HFFc6 (cell line): ENCODE data around the gene HOXA2. TPM values are rescaled to one million over a fixed set of nuclear protein-coding genes. Genes with fewer than 3 reads are reported as not detected.

Experiments
- DNase-seq: peaks from one replicate; pipeline ENCODE4 v3.0.0-alpha.2; 2018
- H3K27ac Mint-ChIP-seq: 2 replicates; pipeline ENCODE4 v1.8.0; 2020; ENCODE audit warnings: mild to moderate bottlenecking, mixed read lengths
- H3K27me3 Mint-ChIP-seq: 2 replicates; pipeline ENCODE4 v1.8.0; 2021; ENCODE audit warnings: mild to moderate bottlenecking, moderate library complexity, mixed read lengths; ENCODE audit not compliant: insufficient read depth
- H3K36me3 Mint-ChIP-seq: 2 replicates; pipeline ENCODE4 v1.8.0; 2021; ENCODE audit warnings: low read depth, mixed read lengths
- H3K4me1 Mint-ChIP-seq: 2 replicates; pipeline ENCODE4 v1.8.0; 2020; ENCODE audit warnings: low read depth, mixed read lengths
- H3K4me3 Mint-ChIP-seq: 2 replicates; pipeline ENCODE4 v1.8.0; 2020; ENCODE audit warnings: mild to moderate bottlenecking, moderate library complexity, mixed read lengths
- H3K9me3 Mint-ChIP-seq: 2 replicates; pipeline ENCODE4 v1.8.0; 2020; ENCODE audit warnings: mild to moderate bottlenecking, mixed read lengths
- total RNA-seq, 6 experiments: library from RNA; stranded (reverse); fragmentation: NEBNext Ultra II Directional; extraction: Animal tissue kit (Norgen Biotek cat#: 25700); gene quantifications; 2 replicates in 1 of 6; 3 replicates in 5 of 6; pipeline ENCODE4 v1.2.3, GENCODE V29; 2021
- TF ChIP-seq, protein P1 (sequence below): fragments of 200-600 bp; sonication (generic); IDR thresholded peaks from 2 replicates; pipeline ENCODE4 v1.5.0; 2021; ENCODE audit warnings: antibody characterized with exemption, mild to moderate bottlenecking

Gene HOXA2
- total RNA-seq, 6 experiments from 2014 or later = 0.10 to 0.17 (median 0.14) TPM; not detected in 3

DNA sequence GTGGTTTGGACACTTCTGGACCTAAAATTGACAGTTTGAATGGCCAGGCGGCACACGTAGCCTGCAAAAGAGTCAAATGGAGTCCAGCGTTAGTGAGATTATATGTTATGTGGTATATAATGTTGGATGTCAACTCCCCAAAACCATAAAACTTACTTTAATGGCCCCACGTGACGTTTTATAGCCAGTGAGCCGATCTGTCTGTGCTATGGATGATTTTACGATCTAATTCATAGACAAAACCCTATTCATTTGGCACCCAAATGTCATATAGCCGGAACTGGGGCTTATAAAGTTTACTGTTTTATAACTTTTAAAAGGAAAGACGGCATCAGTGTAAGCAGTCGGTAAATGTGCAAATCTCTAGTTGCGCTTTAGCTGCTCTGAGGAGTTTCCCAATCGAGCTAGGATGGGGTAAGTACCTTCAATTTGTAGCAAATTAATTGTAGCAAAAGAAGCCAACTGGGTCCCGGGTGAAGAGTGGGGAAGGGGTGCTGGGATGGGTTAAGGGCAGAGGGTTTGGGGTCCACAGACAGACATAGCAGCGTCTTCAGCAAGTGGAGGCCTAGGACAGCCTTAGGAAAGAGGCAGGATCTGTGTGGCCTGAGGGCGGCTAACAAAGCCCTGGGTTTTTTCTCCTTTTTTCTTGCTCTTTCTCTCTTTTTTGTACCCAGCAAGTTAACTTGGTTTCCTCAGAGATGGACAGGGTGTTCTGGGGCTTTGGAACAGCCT, 37.8 kb upstream of the HOXA2 start:
- no peak for DNase-seq
- H3K27ac Mint-ChIP-seq = no peak overlapping the region
- H3K9me3 Mint-ChIP-seq = no peaks in the 10 kb centered on the region
- TF ChIP-seq, protein P1, sequence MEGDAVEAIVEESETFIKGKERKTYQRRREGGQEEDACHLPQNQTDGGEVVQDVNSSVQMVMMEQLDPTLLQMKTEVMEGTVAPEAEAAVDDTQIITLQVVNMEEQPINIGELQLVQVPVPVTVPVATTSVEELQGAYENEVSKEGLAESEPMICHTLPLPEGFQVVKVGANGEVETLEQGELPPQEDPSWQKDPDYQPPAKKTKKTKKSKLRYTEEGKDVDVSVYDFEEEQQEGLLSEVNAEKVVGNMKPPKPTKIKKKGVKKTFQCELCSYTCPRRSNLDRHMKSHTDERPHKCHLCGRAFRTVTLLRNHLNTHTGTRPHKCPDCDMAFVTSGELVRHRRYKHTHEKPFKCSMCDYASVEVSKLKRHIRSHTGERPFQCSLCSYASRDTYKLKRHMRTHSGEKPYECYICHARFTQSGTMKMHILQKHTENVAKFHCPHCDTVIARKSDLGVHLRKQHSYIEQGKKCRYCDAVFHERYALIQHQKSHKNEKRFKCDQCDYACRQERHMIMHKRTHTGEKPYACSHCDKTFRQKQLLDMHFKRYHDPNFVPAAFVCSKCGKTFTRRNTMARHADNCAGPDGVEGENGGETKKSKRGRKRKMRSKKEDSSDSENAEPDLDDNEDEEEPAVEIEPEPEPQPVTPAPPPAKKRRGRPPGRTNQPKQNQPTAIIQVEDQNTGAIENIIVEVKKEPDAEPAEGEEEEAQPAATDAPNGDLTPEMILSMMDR = no peak
- H3K4me3 Mint-ChIP-seq = no peak overlapping the region
- H3K36me3 Mint-ChIP-seq = peaks cover 23% of the 10 kb centered on the region
- H3K27me3 Mint-ChIP-seq = peaks cover 3% of the 10 kb centered on the region; the same call in 1 of the 2 replicates
- H3K4me1 Mint-ChIP-seq = peaks cover 13% of the 10 kb centered on the region

DNA sequence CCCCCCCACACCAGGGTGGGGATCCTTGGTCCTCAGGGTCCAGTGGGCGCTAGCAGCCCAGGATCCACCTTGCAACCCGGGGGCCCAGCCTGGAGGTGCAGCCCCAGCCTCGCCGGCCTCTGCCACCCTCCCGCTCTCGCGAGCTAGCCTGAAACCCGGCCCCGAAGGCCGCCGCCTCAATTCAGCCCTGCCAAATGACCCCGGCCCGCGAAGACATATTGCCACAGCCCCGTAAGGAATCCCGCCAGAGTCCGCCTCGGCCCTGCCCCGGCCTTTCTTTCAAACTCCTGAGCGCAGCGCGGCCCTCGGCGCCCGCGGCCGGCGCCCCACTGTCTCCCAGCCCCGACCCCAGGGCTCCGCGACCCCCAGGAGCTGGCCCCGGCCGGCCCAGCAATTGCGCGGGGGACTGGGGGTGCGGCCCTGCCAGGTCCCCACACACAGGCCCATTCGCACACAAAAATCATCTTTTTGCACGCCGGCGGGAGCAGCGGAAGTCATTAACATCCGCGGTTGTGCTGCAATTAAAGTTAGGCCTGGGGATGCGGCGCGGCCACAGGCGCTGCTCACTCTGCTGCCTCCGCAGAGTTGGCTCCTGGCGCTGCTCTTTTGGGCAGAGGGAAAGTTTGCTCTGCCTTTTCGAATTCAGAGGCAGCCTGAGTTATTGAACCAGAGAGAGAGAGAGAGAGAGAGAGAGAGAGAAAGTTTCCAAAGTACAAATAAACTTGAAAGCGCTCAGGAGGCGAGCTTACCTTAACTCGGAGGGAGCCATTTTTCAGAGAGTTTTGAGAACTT, 37.0 kb upstream of the HOXA2 start:
- Mint-ChIP-seq H3K27me3 (peaks cover 3% of the 10 kb centered on the region; the same call in 1 of the 2 replicates), H3K36me3 (peaks cover 19% of the 10 kb centered on the region), H3K27ac (no peak overlapping the region), H3K4me3 (no peak overlapping the region), H3K9me3 (no peaks in the 10 kb centered on the region), H3K4me1 (peaks cover 20% of the 10 kb centered on the region)
- TF ChIP-seq, protein P1 = no peak
- no peak for DNase-seq

DNA sequence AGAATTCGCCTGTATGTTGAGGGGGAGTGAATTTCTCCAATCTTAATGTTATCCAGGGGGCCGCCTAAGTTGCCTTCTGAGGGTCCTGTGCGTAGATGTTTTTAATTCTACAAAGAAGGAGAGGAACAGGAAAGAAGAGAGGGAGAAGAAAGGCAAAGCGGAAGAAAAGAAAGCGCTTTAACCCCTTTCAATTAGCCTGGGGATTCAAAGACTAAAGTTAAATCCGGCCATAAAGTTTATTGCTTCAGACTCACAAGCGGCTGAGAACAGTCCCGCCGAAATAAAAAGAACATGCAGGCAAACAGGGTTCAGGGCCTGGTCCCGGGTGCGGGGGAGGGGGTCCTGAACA, 36.5 kb upstream of the HOXA2 start:
- Mint-ChIP-seq H3K27ac (no peak overlapping the region), H3K27me3 (peaks cover 3% of the 10 kb centered on the region; the same call in 1 of the 2 replicates), H3K4me1 (peaks cover 26% of the 10 kb centered on the region), H3K4me3 (no peak overlapping the region), H3K36me3 (peaks cover 19% of the 10 kb centered on the region), H3K9me3 (no peaks in the 10 kb centered on the region)
- TF ChIP-seq, protein P1 = no peak
- DNase-seq = no peak

DNA sequence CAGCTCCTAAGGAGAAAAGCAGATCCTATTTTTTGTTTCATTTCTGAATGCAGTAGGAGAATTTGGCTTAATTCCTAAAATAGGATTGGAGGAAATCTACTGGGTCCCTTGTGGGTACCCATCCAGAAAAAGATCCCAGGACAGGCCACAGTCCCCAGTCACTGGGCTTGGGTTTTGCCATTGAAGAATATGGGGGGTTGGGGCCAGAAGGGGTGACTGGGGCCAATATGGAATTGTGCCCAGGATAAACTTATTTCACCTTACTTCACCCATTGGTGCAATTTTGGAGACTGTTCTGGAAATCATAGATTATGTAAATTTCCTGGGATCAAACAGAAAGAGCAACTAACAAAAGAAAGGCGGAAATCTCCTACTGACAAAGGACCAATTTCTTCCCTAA, 36.0 kb upstream of the HOXA2 start:
- DNase-seq = no peak
- no peaks in the 10 kb centered on the region for H3K9me3 Mint-ChIP-seq
- no peak overlapping the region for H3K4me3 Mint-ChIP-seq
- H3K27ac Mint-ChIP-seq = no peak overlapping the region
- H3K4me1 Mint-ChIP-seq = peaks cover 30% of the 10 kb centered on the region
- H3K36me3 Mint-ChIP-seq = peaks cover 19% of the 10 kb centered on the region
- H3K27me3 Mint-ChIP-seq = peaks cover 3% of the 10 kb centered on the region; the same call in 1 of the 2 replicates
- TF ChIP-seq, protein P1 = no peak

DNA sequence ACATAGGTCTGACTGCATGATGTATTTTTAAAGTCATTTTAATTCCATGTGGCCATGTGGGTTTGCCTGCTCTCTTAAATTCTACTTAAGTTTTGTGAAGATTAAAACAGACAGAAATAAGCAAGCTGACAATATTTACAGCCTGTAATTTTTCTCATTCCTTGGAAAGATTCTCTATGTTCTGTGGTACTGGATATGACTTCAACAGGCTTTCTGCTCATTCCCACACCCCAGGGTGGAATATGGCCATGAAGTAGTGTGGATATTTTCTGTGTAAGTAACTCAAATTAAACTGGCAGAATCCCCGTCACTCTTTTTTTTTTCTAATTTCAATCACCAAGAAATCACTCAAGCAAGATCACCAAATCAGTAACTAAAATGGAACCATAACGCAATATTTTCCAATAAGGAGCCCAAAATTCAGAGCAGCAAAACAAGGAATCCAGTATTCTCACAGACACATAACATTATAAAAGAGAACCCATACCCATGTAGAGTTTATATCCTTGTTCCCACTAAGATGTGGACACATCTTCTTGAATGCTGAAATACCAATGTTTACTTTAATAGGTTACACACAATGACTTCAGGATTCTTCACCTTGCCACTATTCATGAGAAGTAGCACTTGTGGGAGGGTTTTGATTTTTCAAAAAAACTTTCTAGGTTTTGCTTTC, 35.3 kb upstream of the HOXA2 start:
- TF ChIP-seq, protein P1 = no peak
- Mint-ChIP-seq H3K4me3 (no peak overlapping the region), H3K27me3 (peaks cover 3% of the 10 kb centered on the region; the same call in 1 of the 2 replicates), H3K4me1 (peaks cover 27% of the 10 kb centered on the region), H3K27ac (no peak overlapping the region), H3K36me3 (peaks cover 19% of the 10 kb centered on the region), H3K9me3 (no peaks in the 10 kb centered on the region)
- DNase-seq = no peak
